Caco-2 (cell line): ENCODE data around the gene GULP1. TPM values are rescaled to one million over a fixed set of nuclear protein-coding genes. Genes with fewer than 3 reads are reported as not detected.

Experiments used
- BruUV-seq: library from RNA; stranded (reverse); fragments of 400-500 nt; replicated peaks from 2 replicates; lab custom pipeline; 2021; lab: Mats Ljungman, UMichigan
- CTCF ChIA-PET: fragments of 300-600 bp; sonication (Branson Sonifier 250); formaldehyde crosslinking; loops from one replicate; lab custom pipeline; 2022; ENCODE audit warnings: antibody characterized with exemption; lab: Charles Lee
- POLR2A ChIA-PET: fragments of 300-600 bp; sonication (Branson Sonifier 250); formaldehyde crosslinking; loops from one replicate; lab custom pipeline; 2022; ENCODE audit warnings: antibody characterized with exemption; lab: Charles Lee
- DNase-seq, 2 experiments: peaks; one replicate each; pipeline versions ENCODE4 v3.0.0 to v3.0.0-alpha.2; 2020 to 2022
- H3K27me3 ChIP-seq: replicated peaks from 2 replicates; pipeline ENCODE4 v1.6.0; 2011; ENCODE audit warnings: low read length; ENCODE audit not compliant: control insufficient read depth, insufficient read depth
- H3K36me3 ChIP-seq: 2 replicates; pipeline ENCODE4 v1.5.1; 2011; ENCODE audit warnings: low read length; ENCODE audit not compliant: control insufficient read depth, insufficient read depth
- H3K4me1 ChIP-seq: fragments of 250-450 bp; sonication (Bioruptor Pico); 2 replicates; pipeline ENCODE4 v1.5.1; 2020; ENCODE audit warnings: mild to moderate bottlenecking
- H3K4me3 ChIP-seq: 2 replicates; pipeline ENCODE4 v1.5.1; 2011; ENCODE audit warnings: low read depth, mild to moderate bottlenecking, control low read depth, low read length
- H3K9me3 ChIP-seq: fragments of 250-450 bp; sonication (Bioruptor Pico); 2 replicates; pipeline ENCODE4 v1.5.1; 2020; ENCODE audit warnings: mild to moderate bottlenecking, moderate library complexity
- H3K27ac Mint-ChIP-seq: one replicate; pipeline ENCODE4 v1.8.0; 2022; ENCODE audit warnings: mixed read lengths; ENCODE audit not compliant: unreplicated experiment
- H3K27me3 Mint-ChIP-seq: one replicate; pipeline ENCODE4 v1.8.0; 2022; ENCODE audit warnings: mixed read lengths; ENCODE audit not compliant: insufficient read depth, unreplicated experiment
- H3K36me3 Mint-ChIP-seq: one replicate; pipeline ENCODE4 v1.8.0; 2022; ENCODE audit warnings: mild to moderate bottlenecking, mixed read lengths; ENCODE audit not compliant: insufficient read depth, unreplicated experiment
- H3K4me1 Mint-ChIP-seq: one replicate; pipeline ENCODE4 v1.8.0; 2022; ENCODE audit warnings: low read depth, mixed read lengths; ENCODE audit not compliant: unreplicated experiment
- H3K4me3 Mint-ChIP-seq: one replicate; pipeline ENCODE4 v1.8.0; 2022; ENCODE audit warnings: mild to moderate bottlenecking, moderate library complexity, mixed read lengths; ENCODE audit not compliant: unreplicated experiment
- H3K9me3 Mint-ChIP-seq: one replicate; pipeline ENCODE4 v1.8.0; 2022; ENCODE audit warnings: mixed read lengths; ENCODE audit not compliant: unreplicated experiment
- intact Hi-C: fragments of 100-400 bp; cut with micrococcal nuclease; formaldehyde crosslinking; loops from one replicate; pipeline ENCODE4 v1.10.0; 2022; ENCODE audit not compliant: unreplicated experiment
- total RNA-seq: library from RNA; stranded (reverse); gene quantifications from 2 replicates; pipeline ENCODE4 v1.2.3, GENCODE V29; 2022
- TF ChIP-seq, protein P1 (sequence below), 2 experiments: fragments of 200-600 bp in 1 of 2; IDR thresholded peaks; 1 replicate in 1 of 2; 2 replicates in 1 of 2; pipeline versions ENCODE4 v1.5.1 to v1.8.0; 2011 to 2022; ENCODE audit warnings: antibody characterized with exemption in 1 of 2, control low read depth in 1 of 2, inconsistent platforms in 1 of 2, low read depth in 1 of 2, low read length in 1 of 2, mild to moderate bottlenecking in 1 of 2, moderate library complexity in 1 of 2; ENCODE audit not compliant: insufficient read depth in 1 of 2, severe bottlenecking in 1 of 2, unreplicated experiment in 1 of 2

GULP1 gene
- total RNA-seq, 1 experiment from 2014 or later, result 32.4 TPM

- intact Hi-C loops, result loop anchor here (1.0 to 5.0 kb wide), 4 partner anchors 11 to 165 kb away; no protein-coding TSS in a partner anchor
- no peaks in the 10 kb centered on the region for H3K9me3 Mint-ChIP-seq
- H3K27ac Mint-ChIP-seq, result peak overlapping the region; percentile 89
- Histone ChIP-seq H3K36me3 (no peaks in the 10 kb centered on the region), H3K27me3 (no peaks in the 10 kb centered on the region), H3K9me3 (no peaks in the 10 kb centered on the region), H3K4me1 (peaks cover 17% of the 10 kb centered on the region), H3K4me3 (peak overlapping the region; percentile 92)
- TF ChIP-seq, protein P1, sequence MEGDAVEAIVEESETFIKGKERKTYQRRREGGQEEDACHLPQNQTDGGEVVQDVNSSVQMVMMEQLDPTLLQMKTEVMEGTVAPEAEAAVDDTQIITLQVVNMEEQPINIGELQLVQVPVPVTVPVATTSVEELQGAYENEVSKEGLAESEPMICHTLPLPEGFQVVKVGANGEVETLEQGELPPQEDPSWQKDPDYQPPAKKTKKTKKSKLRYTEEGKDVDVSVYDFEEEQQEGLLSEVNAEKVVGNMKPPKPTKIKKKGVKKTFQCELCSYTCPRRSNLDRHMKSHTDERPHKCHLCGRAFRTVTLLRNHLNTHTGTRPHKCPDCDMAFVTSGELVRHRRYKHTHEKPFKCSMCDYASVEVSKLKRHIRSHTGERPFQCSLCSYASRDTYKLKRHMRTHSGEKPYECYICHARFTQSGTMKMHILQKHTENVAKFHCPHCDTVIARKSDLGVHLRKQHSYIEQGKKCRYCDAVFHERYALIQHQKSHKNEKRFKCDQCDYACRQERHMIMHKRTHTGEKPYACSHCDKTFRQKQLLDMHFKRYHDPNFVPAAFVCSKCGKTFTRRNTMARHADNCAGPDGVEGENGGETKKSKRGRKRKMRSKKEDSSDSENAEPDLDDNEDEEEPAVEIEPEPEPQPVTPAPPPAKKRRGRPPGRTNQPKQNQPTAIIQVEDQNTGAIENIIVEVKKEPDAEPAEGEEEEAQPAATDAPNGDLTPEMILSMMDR (IDR thresholded peaks at IDR 0.05; ENCODE audit: insufficient read depth in 1 of 2, low read depth in 1 of 2, low read length in 1 of 2, severe bottlenecking in 1 of 2, unreplicated experiment in 1 of 2), result no peak
- no peaks in the 10 kb centered on the region for H3K27me3 Mint-ChIP-seq
- peak overlapping the region; percentile 94 for H3K4me3 Mint-ChIP-seq
- peak; percentile 83 to 86 for DNase-seq
- ChIA-PET CTCF (interaction anchor here (1.2 to 3.3 kb wide), 6 partner anchors 11 to 76 kb away, joined by 3 to 37 read pairs (median 5); no protein-coding TSS in a partner anchor), POLR2A (interaction anchor here (0.6 to 1.6 kb wide), 7 partner anchors 11 to 389 kb away, joined by 3 to 5 read pairs (median 4); no protein-coding TSS in a partner anchor)
- H3K4me1 Mint-ChIP-seq, result no peaks in the 10 kb centered on the region
- H3K36me3 Mint-ChIP-seq, result peaks cover 18% of the 10 kb centered on the region
- BruUV-seq, result TSS peak; percentile 67
These were observed 920 bp downstream of the GULP1 start for GRCh38 chr2:188292348-188293239.

DNA sequence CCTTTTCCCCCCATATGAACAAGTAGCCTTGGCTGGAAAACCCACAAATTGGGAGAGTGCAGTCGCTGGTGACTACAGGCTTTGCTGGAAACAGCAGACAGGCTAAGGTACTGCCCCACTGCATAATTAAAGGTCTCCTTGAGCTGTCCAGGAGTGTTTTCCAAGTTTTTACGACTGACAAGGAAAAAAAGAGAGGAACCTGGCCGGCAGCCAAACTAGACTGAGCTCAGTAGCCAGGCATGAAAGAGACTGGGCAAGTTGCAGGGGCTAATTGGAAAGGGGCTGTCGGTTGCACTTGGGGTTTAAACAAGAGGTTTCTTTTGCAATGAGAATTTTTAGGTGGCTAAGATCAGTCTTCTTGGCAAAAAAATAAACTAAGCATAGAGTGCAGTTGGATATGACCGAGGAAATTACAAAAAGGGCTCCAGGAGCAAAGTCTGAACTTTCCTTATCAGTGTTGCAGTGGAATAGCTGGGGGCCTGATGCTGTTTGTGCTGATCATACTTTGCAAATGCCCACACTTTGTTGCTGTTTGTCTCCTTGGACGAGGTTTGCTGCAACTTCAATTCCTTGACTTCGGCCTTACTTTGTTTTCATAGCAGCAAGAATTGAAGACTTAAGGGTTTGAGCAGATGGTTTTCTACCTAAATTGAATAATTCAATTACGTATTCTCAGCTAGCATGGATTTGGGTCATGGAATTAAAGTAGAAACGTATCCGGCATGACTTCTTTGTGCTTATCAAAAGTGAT lies 2.1 kb downstream of the GULP1 start:
- Mint-ChIP-seq H3K36me3 (peaks cover 18% of the 10 kb centered on the region), H3K9me3 (no peaks in the 10 kb centered on the region), H3K27me3 (no peaks in the 10 kb centered on the region), H3K27ac (peak overlapping the region; percentile 89), H3K4me1 (peaks cover 2% of the 10 kb centered on the region), H3K4me3 (peak overlapping the region; percentile 94)
- Histone ChIP-seq H3K4me1 (peaks cover 18% of the 10 kb centered on the region), H3K36me3 (no peaks in the 10 kb centered on the region), H3K27me3 (no peaks in the 10 kb centered on the region), H3K9me3 (no peaks in the 10 kb centered on the region), H3K4me3 (peak overlapping the region; percentile 92)
- TF ChIP-seq, protein P1 (IDR thresholded peaks at IDR 0.05; ENCODE audit: insufficient read depth in 1 of 2, low read depth in 1 of 2, low read length in 1 of 2, severe bottlenecking in 1 of 2, unreplicated experiment in 1 of 2), result no peak
- peak; percentile 39 to 64 for DNase-seq
- ChIA-PET POLR2A (interaction anchor here (1.6 kb wide), 1 partner anchor 29 kb away, joined by 5 read pairs; no protein-coding TSS in a partner anchor), CTCF (interaction anchor here (1.4 to 3.3 kb wide), 4 partner anchors 10 to 75 kb away, joined by 3 to 37 read pairs (median 5); no protein-coding TSS in a partner anchor)
- no TSS peak for BruUV-seq
- intact Hi-C loops, result loop anchor here (1.0 to 5.0 kb wide), 3 partner anchors 10 to 164 kb away; no protein-coding TSS in a partner anchor
